ENCODE data around the gene ASAH2. TPM values are rescaled to one million over a fixed set of nuclear protein-coding genes. Genes with fewer than 3 reads are reported as not detected.
"Not testable (repeated sequence)": the region's sequence is repeated elsewhere in the genome, so short reads cannot be mapped to it uniquely, and the experiment has no call there.

ASAH2 gene
- total RNA-seq, 1 donor from 2014 or later, result 1.1 TPM

DNA sequence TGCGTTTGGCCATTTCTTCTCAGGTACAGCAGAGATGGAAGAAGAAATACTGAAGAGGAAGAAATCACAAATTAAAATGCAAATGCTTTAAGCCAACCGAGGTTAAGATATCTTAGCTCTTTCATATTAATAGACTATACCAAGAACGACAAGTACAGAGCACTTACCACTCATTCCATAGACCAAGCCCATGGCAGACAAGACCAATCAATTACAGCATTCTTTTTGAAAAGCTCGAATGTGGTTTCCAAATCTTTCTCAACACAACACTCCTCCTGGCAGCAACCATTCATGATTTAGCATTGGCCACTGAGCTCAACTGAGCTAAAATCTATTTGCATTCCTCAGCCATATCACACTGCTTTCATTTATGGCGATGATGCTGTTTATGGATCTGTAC is 2.7 kb downstream of the ASAH2 start:
- peaks cover 60% of the 10 kb centered on the region for H3K27me3 Mint-ChIP-seq (ENCODE audit: unreplicated experiment)
- no peak overlapping the region for H3K4me3 Mint-ChIP-seq (ENCODE audit: unreplicated experiment)
- no peak overlapping the region for H3K27ac Mint-ChIP-seq (ENCODE audit: unreplicated experiment)

DNA sequence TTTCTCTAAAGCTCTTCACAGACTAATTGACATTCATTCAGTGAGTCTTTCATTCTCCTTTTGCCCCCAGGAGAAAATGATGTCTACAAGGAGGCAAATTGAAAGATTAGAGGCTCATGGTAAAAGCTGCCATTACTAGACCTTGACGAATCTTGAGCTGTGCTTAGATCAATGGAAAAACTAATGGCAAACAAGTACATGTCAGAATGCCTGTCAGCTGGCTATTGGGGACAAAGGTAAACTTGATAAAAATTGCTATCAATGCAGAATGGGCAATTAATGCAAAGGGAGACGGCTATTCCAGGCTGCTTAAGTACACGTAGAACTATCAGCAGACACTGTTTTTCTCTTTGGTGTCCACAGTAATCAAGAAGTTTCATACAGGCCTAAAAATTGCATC is 3.3 kb downstream of the ASAH2 start:
- H3K27ac Mint-ChIP-seq (ENCODE audit: unreplicated experiment), result no peak overlapping the region
- H3K4me1 Mint-ChIP-seq (ENCODE audit: unreplicated experiment), result no peaks in the 10 kb centered on the region
- H3K9me3 Mint-ChIP-seq (ENCODE audit: unreplicated experiment), result no peaks in the 10 kb centered on the region
- TF ChIP-seq, protein P1, sequence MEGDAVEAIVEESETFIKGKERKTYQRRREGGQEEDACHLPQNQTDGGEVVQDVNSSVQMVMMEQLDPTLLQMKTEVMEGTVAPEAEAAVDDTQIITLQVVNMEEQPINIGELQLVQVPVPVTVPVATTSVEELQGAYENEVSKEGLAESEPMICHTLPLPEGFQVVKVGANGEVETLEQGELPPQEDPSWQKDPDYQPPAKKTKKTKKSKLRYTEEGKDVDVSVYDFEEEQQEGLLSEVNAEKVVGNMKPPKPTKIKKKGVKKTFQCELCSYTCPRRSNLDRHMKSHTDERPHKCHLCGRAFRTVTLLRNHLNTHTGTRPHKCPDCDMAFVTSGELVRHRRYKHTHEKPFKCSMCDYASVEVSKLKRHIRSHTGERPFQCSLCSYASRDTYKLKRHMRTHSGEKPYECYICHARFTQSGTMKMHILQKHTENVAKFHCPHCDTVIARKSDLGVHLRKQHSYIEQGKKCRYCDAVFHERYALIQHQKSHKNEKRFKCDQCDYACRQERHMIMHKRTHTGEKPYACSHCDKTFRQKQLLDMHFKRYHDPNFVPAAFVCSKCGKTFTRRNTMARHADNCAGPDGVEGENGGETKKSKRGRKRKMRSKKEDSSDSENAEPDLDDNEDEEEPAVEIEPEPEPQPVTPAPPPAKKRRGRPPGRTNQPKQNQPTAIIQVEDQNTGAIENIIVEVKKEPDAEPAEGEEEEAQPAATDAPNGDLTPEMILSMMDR (IDR thresholded peaks at IDR 0.05), result no peak
- H3K4me3 Mint-ChIP-seq (ENCODE audit: unreplicated experiment), result no peak overlapping the region
- peaks cover 60% of the 10 kb centered on the region for H3K27me3 Mint-ChIP-seq (ENCODE audit: unreplicated experiment)
- no peak for DNase-seq (ENCODE audit: extremely low spot score, unreplicated experiment)
- no peaks in the 10 kb centered on the region for H3K36me3 Mint-ChIP-seq (ENCODE audit: unreplicated experiment)

More for the DNA sequence above, 2.7 kb downstream of the ASAH2 start:
- Mint-ChIP-seq H3K4me1 (ENCODE audit: unreplicated experiment) (no peaks in the 10 kb centered on the region), H3K9me3 (ENCODE audit: unreplicated experiment) (no peaks in the 10 kb centered on the region), H3K36me3 (ENCODE audit: unreplicated experiment) (no peaks in the 10 kb centered on the region)
- TF ChIP-seq, protein P1 (IDR thresholded peaks at IDR 0.05), result no peak
- DNase-seq (ENCODE audit: extremely low spot score, unreplicated experiment), result no peak

DNA sequence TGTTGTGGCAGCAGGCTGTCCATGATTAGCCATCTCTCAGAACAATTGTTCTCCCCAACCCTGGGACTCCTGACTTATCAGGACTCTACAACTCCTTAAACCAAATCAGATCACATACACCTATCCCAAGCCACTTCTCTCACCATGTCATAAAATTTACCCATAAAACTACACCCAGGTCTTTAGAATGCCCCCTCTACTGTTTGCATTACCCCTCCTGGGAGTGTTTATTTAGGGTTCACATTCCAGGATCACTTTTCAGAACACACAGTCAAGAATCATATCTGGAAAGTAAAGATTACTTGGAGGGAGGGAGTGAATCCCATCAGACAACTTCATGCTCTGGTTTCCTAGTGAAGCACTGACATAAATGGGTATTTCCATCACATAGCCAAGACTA is 7.1 kb downstream of the ASAH2 start:
- Mint-ChIP-seq H3K36me3 (ENCODE audit: unreplicated experiment) (no peaks in the 10 kb centered on the region), H3K4me3 (ENCODE audit: unreplicated experiment) (no peak overlapping the region), H3K27me3 (ENCODE audit: unreplicated experiment) (peaks cover 67% of the 10 kb centered on the region), H3K9me3 (ENCODE audit: unreplicated experiment) (no peaks in the 10 kb centered on the region), H3K27ac (ENCODE audit: unreplicated experiment) (no peak overlapping the region), H3K4me1 (ENCODE audit: unreplicated experiment) (no peaks in the 10 kb centered on the region)
- TF ChIP-seq, protein P1 (IDR thresholded peaks at IDR 0.05), result no peak
- no peak for DNase-seq (ENCODE audit: extremely low spot score, unreplicated experiment)

DNA sequence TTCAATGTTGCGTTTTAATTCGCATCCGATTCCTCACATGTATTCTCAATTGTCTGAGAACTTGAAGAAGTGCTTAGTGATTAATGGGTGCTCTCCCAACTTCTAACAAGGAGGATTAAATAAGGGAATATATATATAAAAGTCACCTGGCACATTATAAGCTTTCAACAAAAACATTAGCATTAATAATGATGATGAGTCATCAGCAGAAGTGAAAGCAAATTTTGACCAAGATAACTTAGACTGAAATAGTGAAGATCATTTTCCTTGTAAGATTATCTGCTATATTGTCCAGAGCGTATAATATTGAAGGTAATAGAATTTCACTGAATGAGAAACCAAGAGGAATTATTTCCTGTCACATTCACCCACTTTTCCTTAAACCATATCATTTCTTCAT is 8.5 kb downstream of the ASAH2 start:
- no peak for DNase-seq (ENCODE audit: extremely low spot score, unreplicated experiment)
- H3K9me3 Mint-ChIP-seq (ENCODE audit: unreplicated experiment), result no peaks in the 10 kb centered on the region
- no peaks in the 10 kb centered on the region for H3K4me1 Mint-ChIP-seq (ENCODE audit: unreplicated experiment)
- H3K36me3 Mint-ChIP-seq (ENCODE audit: unreplicated experiment), result no peaks in the 10 kb centered on the region
- TF ChIP-seq, protein P1 (IDR thresholded peaks at IDR 0.05), result no peak
- no peak overlapping the region for H3K27ac Mint-ChIP-seq (ENCODE audit: unreplicated experiment)
- peaks cover 68% of the 10 kb centered on the region for H3K27me3 Mint-ChIP-seq (ENCODE audit: unreplicated experiment)
- H3K4me3 Mint-ChIP-seq (ENCODE audit: unreplicated experiment), result no peak overlapping the region

DNA sequence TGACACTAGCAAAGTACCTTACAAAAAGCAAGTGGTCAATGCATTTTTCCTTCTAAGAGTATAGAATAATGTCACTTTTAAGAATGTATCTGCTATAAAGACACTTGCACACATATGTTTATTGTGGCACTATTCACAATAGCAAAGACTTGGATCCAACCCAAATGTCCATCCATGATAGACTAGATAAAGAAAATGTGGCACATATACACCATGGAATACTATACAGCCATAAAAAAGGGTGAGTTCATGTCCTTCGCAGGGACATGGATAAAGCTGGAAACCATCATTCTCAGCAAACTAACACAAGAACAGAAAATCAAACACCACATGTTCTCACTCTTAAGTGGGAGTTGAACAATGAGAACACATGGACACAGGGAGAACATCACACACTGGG is 9.8 kb downstream of the ASAH2 start:
- peaks cover 63% of the 10 kb centered on the region for H3K27me3 Mint-ChIP-seq (ENCODE audit: unreplicated experiment)
- not testable (repeated sequence) for H3K27ac Mint-ChIP-seq (ENCODE audit: unreplicated experiment); H3K9me3 Mint-ChIP-seq (ENCODE audit: unreplicated experiment); H3K36me3 Mint-ChIP-seq (ENCODE audit: unreplicated experiment); H3K4me1 Mint-ChIP-seq (ENCODE audit: unreplicated experiment); DNase-seq (ENCODE audit: extremely low spot score, unreplicated experiment); H3K4me3 Mint-ChIP-seq (ENCODE audit: unreplicated experiment)

DNA sequence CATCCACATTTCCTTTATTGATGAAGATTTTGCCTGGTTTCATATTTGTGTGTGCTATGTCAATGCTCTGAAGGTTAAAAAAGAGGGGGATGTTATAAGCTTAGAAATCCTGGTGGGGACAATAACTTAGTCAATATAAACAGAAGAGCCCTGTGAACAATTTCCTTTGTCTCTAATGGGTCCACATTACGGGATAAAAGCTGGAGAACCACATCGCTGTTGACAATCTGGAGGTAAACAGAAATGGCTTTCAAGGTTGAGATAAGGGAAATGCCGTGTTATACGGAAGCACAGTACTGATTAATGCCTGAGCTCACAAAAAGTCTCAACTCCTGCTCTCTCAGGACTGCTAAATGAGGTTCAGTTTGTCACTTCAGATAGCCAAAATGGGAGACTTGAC is 16.8 kb downstream of the ASAH2 start:
- Mint-ChIP-seq H3K4me1 (ENCODE audit: unreplicated experiment) (no peaks in the 10 kb centered on the region), H3K36me3 (ENCODE audit: unreplicated experiment) (no peaks in the 10 kb centered on the region), H3K4me3 (ENCODE audit: unreplicated experiment) (no peak overlapping the region), H3K27ac (ENCODE audit: unreplicated experiment) (no peak overlapping the region), H3K27me3 (ENCODE audit: unreplicated experiment) (peaks cover 63% of the 10 kb centered on the region), H3K9me3 (ENCODE audit: unreplicated experiment) (no peaks in the 10 kb centered on the region)
- TF ChIP-seq, protein P1 (IDR thresholded peaks at IDR 0.05), result no peak
- no peak for DNase-seq (ENCODE audit: extremely low spot score, unreplicated experiment)

All from osteocyte (in vitro differentiated cells).